Skin of body (tissue), 2 donors: ENCODE data around the gene BAIAP2. TPM values are rescaled to one million over a fixed set of nuclear protein-coding genes. Genes with fewer than 3 reads are reported as not detected.
"Not testable (repeated sequence)": the region's sequence is repeated elsewhere in the genome, so short reads cannot be mapped to it uniquely, and the experiment has no call there.

Source experiments
- DNase-seq: peaks from one replicate; lab custom pipeline; 2025; lab: John Stamatoyannopoulos, UW
- total RNA-seq: library from RNA; depleted of rRNA; stranded (reverse); fragments of >200 nt; gene quantifications from one replicate; pipeline ENCODE4 v1.2.3, GENCODE V29; 2014

The BAIAP2 gene
- total RNA-seq, 1 donor from 2014 or later, result 34.6 TPM

DNA sequence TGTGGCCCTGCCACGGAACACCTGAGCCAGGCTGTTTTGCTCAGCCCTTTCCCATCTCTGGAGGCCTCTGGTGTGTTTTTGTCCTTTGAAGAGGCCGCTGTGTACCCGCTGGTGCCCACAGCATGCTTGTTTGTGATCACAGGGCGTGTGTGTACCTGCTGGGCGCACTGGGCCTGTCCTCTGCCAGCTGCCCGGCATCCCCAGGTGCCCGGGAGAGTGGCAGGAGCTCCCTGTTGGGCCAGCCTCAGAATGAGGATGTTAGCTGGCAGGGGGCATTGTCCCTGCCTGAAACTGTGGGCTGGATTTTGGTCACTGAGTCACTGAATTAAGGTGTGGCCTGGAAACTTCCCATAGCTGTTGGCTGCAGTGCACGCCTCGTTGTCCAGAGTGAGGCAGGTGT is 31.1 kb downstream of the BAIAP2 start:
- no peak for DNase-seq

DNA sequence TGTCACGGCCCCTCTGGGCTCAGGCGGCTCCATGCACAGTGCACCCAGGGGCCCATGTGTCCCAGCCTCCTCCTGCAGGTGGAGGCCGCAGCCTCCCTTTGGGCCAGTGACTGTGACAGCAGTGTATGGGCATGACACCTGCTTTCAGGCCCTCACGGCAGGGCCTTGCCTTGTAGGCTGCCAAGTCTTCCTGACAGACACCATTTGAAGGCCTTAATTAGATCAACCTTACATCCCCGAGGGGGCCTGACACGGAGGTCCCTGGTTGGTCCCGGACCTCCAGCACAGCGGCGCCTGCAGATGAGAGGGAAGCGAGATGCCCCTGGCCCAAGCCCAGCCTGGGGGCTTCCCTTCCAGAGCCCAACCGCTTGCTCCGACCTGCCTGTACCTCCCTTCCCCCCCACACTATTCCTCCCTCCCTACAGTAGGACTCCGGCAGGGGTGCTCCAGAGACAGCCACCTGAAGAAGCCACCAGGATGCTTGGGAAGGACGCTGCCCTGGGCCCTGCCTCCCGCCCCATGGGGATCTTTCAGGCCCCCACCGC is 31.9 kb downstream of the BAIAP2 start:
- no peak for DNase-seq

GRCh38 chr17:81067391-81067811 is 32.5 kb downstream of the BAIAP2 start:
- DNase-seq, result no peak

GRCh38 chr17:81068411-81069134 is 33.6 kb downstream of the BAIAP2 start:
- DNase-seq, result no peak

- DNase-seq, result no peak
Measured at GRCh38 chr17:81069135-81069645, 34.2 kb downstream of the BAIAP2 start.

DNA sequence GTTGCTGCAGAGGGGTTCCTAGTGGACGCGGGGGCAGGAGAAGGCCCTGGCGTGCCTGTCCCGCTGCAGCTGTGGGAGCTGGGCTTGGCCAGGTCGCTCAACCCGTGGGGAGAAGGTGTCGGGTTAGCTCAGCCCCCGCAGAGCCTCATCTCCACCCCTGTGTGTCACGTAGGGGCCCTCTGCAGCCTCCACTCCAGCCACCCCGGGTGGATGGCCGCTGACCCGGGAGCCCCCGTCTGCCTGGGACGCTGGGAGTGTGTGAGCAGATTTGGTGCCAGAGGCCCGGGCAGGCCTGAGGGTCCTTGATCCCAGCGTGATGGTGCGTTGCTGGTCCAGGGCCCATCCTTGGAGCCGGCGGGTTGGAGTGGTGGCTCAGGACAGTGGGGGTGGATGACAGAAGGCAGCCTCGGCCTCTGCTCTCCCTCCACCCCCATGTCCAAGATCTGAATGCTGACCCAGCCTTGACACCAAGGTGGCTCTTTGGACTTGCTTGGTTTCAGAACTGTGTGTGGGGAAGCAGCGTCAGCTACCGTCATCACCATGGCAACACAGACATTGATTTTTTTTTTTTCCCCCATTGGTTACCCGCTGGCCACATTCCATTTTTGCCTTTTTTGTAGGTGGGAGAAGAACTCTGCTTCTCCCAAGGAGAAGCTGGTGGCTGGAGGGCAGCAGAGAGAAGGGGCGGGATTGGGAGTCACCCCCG is 35.7 kb downstream of the BAIAP2 start:
- no peak for DNase-seq

GRCh38 chr17:81071761-81072741 is 37.1 kb downstream of the BAIAP2 start:
- no peak for DNase-seq

DNA sequence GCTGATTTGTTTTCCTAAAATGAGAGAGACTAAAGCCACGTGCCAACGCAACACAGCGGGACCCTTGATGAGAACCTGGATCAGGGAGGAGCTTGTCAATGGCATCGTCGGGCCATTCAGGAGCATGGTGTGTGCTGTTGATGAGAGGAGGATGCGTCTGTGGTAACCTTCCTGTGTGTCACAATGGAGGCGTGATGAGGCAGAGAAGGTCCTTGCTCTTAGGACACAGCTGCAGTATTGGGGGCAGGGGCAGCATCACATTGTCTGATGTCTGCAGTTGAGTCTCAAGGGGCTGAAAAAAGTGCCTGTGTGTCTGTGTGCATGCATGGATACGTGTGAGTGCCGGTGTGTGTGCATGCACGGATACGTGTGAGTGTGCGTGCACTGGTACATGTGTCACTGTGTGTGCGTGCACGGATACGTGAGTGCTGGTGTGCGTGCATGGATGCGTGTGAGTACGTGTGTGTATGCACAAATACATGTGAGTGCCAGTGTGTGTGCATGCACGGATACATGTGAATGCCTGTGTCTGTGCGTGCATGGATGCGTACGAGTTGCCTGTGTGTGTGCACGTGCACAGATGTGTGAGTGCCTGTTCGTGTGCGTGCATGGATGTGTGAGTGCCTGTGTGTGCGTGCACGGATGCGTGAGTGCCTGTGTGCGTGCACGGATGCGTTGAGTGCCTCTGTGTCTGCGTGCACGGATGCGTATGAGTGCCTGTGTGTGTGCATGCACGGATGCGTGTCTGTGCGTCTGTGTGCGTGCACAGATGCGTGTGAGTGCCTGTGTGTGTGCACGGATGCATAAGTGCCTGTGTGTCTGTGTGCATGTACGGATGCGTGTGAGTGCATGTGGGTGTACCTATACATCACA is 39.3 kb downstream of the BAIAP2 start:
- DNase-seq, result no peak

DNA sequence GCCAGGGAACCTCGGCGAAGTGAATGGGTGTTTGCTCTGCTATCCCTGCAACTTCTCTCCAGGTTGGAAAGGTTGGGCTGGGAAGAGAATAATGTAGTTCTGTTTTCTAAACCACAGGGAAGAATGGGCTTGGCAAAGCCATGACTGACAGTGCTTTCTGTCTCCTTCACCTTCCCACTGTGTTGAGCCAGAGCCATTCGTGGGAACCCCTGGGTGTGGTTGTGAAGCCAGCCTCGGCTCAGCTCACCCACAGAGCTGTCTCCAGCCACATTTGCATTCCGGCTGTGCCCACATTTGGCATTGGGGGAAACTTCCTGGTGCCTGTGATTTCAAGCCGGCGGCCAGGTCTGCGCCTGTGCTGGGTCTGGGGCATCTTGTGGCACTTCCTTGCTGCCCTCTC is 39.9 kb downstream of the BAIAP2 start:
- no peak for DNase-seq

GRCh38 chr17:81075307-81075706 is 40.4 kb downstream of the BAIAP2 start:
- DNase-seq, result no peak

GRCh38 chr17:81076141-81076679 is 41.3 kb downstream of the BAIAP2 start:
- DNase-seq, result no peak

- DNase-seq, result not testable (repeated sequence)
Measured at GRCh38 chr17:81078026-81078913, 43.3 kb downstream of the BAIAP2 start.

DNA sequence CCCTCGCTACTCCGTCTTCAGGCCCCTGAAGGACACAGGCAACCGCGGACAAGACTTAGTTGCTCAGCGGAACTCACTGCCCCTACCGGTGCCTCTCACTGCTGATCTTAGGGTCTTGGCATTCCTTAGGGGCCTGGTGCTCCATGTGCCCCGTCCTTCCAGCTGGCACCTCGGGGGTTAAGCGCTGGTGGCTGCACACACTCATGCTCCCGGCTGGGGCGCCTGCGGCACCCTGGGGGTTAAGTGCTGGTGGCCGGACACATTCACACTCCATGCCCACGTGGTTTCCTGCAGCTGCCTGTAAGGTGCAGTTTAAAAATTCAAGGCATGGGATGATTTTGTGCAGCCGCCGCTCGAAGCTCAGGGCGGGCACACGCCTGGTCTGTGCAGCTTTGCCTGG is 45.1 kb downstream of the BAIAP2 start:
- no peak for DNase-seq

DNA sequence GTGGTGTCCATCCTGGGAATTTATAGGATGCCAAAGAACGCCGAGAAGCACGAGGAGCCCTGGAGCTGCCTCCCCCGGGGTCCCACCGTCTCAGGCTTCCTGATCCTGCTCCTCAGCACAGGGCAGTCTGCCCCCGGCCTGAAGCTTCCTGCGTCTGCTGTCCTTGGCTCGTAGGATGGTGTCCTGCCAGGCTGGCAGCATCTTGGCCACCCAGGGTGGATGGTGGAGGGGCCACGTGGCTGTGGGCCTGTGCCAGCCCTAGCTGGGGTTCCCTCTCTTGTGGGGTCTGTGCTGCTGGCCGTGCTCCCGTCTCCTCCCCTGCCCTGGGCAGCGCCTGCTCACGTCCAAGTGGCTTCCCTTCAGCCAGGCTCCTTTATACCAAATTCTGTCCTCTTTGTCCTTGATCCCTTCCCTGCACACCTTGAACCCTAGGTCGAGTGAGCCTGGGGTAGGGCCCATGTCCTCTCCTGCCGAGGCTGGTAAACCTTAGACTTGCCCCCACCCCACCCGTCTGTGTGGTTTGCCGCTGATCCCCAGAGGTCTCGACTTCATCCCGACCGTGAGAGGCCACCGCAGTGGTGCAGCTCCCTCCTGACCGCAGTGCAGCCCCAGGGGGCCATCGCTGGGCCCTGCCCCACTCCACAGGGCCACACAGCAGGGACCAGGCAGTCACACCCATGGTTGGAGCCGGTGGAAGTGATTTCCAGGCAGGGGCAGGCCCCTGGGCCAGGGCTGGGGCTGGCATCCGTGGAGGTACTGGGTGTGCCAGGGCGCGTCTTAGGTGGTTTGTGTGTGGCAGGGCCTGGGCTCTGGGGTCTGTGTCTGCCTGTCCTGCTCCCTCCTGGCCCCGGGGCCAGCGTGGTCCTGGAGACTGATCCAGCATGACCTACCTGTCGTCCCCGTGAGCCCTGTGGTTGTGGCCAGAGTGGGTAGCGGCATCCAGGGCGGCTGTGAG is 46.5 kb downstream of the BAIAP2 start:
- DNase-seq, result no peak

GRCh38 chr17:81082177-81083073 is 47.5 kb downstream of the BAIAP2 start:
- DNase-seq, result no peak

- DNase-seq, result no peak
Measured at GRCh38 chr17:81083125-81083765, 48.3 kb downstream of the BAIAP2 start.
